NCI-H226 (cell line): ENCODE data around the gene ZNF558.

Experiments used
- DNase-seq: peaks from one replicate; pipeline ENCODE4 v3.0.0-alpha.2; 2015

The ZNF558 gene

GRCh38 chr19:8832132-8833021, at the start of gene ZNF558, which contains the start of gene MBD3L1:
Gene ZNF558, minus strand, starts transcription at chr19:8832304. Its CDS starts 9,645 bp downstream, at chr19:8822659.
Gene MBD3L1, plus strand, starts transcription at chr19:8832377. Its CDS starts 10,302 bp downstream, at chr19:8842679.
- peak; percentile 96 for DNase-seq

- no peak for DNase-seq
These were observed 49.4 kb upstream of the ZNF558 start for GRCh38 chr19:8881512-8881911.

GRCh38 chr19:8880868-8881488, 48.9 kb upstream of the ZNF558 start:
- DNase-seq = no peak

GRCh38 chr19:8877854-8878705, 46.0 kb upstream of the ZNF558 start:
- DNase-seq = no peak

- DNase-seq = no peak
These were observed 34.2 kb upstream of the ZNF558 start for GRCh38 chr19:8866344-8866743.

- no peak for DNase-seq
These were observed 26.2 kb upstream of the ZNF558 start for GRCh38 chr19:8858260-8858659.

GRCh38 chr19:8850488-8850887, 18.4 kb upstream of the ZNF558 start:
- DNase-seq = no peak

GRCh38 chr19:8849232-8849631, 17.1 kb upstream of the ZNF558 start:
- no peak for DNase-seq

GRCh38 chr19:8846819-8847218, 14.7 kb upstream of the ZNF558 start:
- no peak for DNase-seq

GRCh38 chr19:8840708-8841107, 8.6 kb upstream of the ZNF558 start:
- no peak for DNase-seq

- DNase-seq = no peak
These were observed 3.8 kb upstream of the ZNF558 start for GRCh38 chr19:8835877-8836276.

GRCh38 chr19:8835446-8835845, 3.3 kb upstream of the ZNF558 start:
- DNase-seq = no peak

GRCh38 chr19:8831832-8832131, 322 bp downstream of the ZNF558 start:
- no peak for DNase-seq

GRCh38 chr19:8831373-8831772, 731 bp downstream of the ZNF558 start:
- DNase-seq = no peak

GRCh38 chr19:8827277-8827676, 4.8 kb downstream of the ZNF558 start:
- no peak for DNase-seq

- no peak for DNase-seq
These were observed 5.7 kb downstream of the ZNF558 start for GRCh38 chr19:8826371-8826770.

GRCh38 chr19:8821748-8822241, 10.3 kb downstream of the ZNF558 start:
- DNase-seq = no peak

GRCh38 chr19:8820234-8820633, 11.9 kb downstream of the ZNF558 start:
- DNase-seq = no peak

GRCh38 chr19:8815780-8816179, 16.3 kb downstream of the ZNF558 start:
- DNase-seq = no peak

GRCh38 chr19:8814176-8814575, 17.9 kb downstream of the ZNF558 start:
- no peak for DNase-seq

GRCh38 chr19:8811315-8812172, 20.6 kb downstream of the ZNF558 start:
- no peak for DNase-seq

- no peak for DNase-seq
These were observed 25.4 kb downstream of the ZNF558 start for GRCh38 chr19:8806661-8807060.
